ENCODE measurements around the gene EIF3I. TPM values are rescaled to one million over a fixed set of nuclear protein-coding genes. Genes with fewer than 3 reads are reported as not detected.

The EIF3I gene
- total and polyA plus RNA-seq, 10 of the 15 experiments (the other 5 are each of a cell fraction or from before 2014, with no cell fraction given), result 208 to 606 (median 352) TPM

DNA sequence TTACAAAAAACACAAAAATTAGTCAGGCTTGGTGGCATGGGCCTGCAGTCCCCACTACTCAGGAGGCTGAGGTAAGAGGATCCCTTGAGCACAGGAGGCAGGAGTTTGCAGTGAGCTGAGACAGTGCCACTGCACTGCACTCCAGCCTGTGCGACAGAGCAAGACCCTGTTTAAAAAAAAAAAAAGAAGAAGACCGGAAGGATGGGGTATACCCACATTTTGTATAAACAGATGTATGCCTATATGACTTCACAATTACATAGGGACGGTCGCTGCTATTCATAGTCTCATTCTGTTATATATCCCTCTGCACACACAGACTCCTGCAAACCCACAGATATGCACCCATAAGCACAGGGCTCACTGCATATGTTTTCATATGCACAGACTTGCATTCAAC lies 41.5 kb downstream of the EIF3I start:
- Histone ChIP-seq H3K4me3 (0 out of 2 replicates have a peak overlapping the region, but pooled peaks have one; percentile 11), H3K9ac (ENCODE audit: control insufficient read depth, insufficient read depth, low read length) (no peak overlapping the region), H3K79me2 (ENCODE audit: control insufficient read depth, insufficient read depth, low read length) (peaks cover 21% of the 10 kb centered on the region), H3K27me3 (replicated peaks in 1 of 2; ENCODE audit: control insufficient read depth in 2 of 2, insufficient read depth in 2 of 2, low read length in 1 of 2) (no peaks in the 10 kb centered on the region), H3K4me1 (ENCODE audit: control insufficient read depth, insufficient read depth, low read length) (peaks cover 27% of the 10 kb centered on the region), H3K9me3 (replicated peaks; ENCODE audit: control insufficient read depth, insufficient read depth, low read length) (no peaks in the 10 kb centered on the region; the same call in 2 of the 3 replicates), H3K4me2 (ENCODE audit: control insufficient read depth, insufficient read depth) (peak overlapping the region; percentile 31), H2AFZ (ENCODE audit: control insufficient read depth, low read depth, low read length) (no peak overlapping the region), H3K27ac (ENCODE audit: control insufficient read depth, insufficient read depth) (peak overlapping the region; percentile 55; the same call in 1 of the 2 replicates), H4K20me1 (ENCODE audit: control insufficient read depth, insufficient read depth) (no peaks in the 10 kb centered on the region), H3K36me3 (ENCODE audit: control insufficient read depth in 2 of 2, insufficient read depth in 2 of 2, low read length in 1 of 2) (peaks cover 0 to 5% of the 10 kb centered on the region in 2 experiments; a peak in 1 of 4 replicates)
- WGBS (ENCODE audit: insufficient coverage, insufficient replicate concordance, low lambda C conversion rate, missing lambda C conversion rate), result 0% methylated on average over 4 of the region's 4 CpGs
- FAIRE-seq (no peak), ATAC-seq (peak; percentile 86), DNase-seq (ENCODE audit: low read depth, low spot score) (no peak)
- TF ChIP-seq SMC3 (IDR thresholded peaks at IDR 0.05; ENCODE audit: borderline replicate concordance, low read length), result peak; percentile 4; the same call in 1 of the 2 replicates
- peak; percentile 44 for TF ChIP-seq RUNX3 (IDR thresholded peaks at IDR 0.05; ENCODE audit: low read length)
- TF ChIP-seq, protein P1, sequence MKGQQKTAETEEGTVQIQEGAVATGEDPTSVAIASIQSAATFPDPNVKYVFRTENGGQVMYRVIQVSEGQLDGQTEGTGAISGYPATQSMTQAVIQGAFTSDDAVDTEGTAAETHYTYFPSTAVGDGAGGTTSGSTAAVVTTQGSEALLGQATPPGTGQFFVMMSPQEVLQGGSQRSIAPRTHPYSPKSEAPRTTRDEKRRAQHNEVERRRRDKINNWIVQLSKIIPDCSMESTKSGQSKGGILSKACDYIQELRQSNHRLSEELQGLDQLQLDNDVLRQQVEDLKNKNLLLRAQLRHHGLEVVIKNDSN (IDR thresholded peaks at IDR 0.05; ENCODE audit: borderline replicate concordance, extremely low read length, insufficient read depth, low read depth, low read length), result no peak
- peak; percentile 50; the same call in 1 of the 2 replicates for TF ChIP-seq CREB1 (IDR thresholded peaks at IDR 0.05; ENCODE audit: low read depth)
- TF ChIP-seq SREBF2 (IDR thresholded peaks at IDR 0.05; ENCODE audit: low read length), result no peak
- TF ChIP-seq, protein P2, sequence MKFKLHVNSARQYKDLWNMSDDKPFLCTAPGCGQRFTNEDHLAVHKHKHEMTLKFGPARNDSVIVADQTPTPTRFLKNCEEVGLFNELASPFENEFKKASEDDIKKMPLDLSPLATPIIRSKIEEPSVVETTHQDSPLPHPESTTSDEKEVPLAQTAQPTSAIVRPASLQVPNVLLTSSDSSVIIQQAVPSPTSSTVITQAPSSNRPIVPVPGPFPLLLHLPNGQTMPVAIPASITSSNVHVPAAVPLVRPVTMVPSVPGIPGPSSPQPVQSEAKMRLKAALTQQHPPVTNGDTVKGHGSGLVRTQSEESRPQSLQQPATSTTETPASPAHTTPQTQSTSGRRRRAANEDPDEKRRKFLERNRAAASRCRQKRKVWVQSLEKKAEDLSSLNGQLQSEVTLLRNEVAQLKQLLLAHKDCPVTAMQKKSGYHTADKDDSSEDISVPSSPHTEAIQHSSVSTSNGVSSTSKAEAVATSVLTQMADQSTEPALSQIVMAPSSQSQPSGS (IDR thresholded peaks at IDR 0.05; ENCODE audit: low read length), result peak; percentile 25; the same call in 1 of the 2 replicates
- TF ChIP-seq, protein P3, sequence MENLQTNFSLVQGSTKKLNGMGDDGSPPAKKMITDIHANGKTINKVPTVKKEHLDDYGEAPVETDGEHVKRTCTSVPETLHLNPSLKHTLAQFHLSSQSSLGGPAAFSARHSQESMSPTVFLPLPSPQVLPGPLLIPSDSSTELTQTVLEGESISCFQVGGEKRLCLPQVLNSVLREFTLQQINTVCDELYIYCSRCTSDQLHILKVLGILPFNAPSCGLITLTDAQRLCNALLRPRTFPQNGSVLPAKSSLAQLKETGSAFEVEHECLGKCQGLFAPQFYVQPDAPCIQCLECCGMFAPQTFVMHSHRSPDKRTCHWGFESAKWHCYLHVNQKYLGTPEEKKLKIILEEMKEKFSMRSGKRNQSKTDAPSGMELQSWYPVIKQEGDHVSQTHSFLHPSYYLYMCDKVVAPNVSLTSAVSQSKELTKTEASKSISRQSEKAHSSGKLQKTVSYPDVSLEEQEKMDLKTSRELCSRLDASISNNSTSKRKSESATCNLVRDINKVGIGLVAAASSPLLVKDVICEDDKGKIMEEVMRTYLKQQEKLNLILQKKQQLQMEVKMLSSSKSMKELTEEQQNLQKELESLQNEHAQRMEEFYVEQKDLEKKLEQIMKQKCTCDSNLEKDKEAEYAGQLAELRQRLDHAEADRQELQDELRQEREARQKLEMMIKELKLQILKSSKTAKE (IDR thresholded peaks at IDR 0.05; ENCODE audit: low read depth, poor library complexity, severe bottlenecking), result no peak
- peak; percentile 52; the same call in 1 of the 2 replicates for TF ChIP-seq ZNF384 (IDR thresholded peaks at IDR 0.05; ENCODE audit: borderline replicate concordance, low read depth, low read length)
- no peak for TF ChIP-seq SMAD5 (IDR thresholded peaks at IDR 0.05; ENCODE audit: low read depth)
- TF ChIP-seq CBX3 (IDR thresholded peaks at IDR 0.05; ENCODE audit: borderline replicate concordance, low read depth), result no peak
- TF ChIP-seq, protein P4, sequence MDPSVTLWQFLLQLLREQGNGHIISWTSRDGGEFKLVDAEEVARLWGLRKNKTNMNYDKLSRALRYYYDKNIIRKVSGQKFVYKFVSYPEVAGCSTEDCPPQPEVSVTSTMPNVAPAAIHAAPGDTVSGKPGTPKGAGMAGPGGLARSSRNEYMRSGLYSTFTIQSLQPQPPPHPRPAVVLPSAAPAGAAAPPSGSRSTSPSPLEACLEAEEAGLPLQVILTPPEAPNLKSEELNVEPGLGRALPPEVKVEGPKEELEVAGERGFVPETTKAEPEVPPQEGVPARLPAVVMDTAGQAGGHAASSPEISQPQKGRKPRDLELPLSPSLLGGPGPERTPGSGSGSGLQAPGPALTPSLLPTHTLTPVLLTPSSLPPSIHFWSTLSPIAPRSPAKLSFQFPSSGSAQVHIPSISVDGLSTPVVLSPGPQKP (IDR thresholded peaks at IDR 0.05; ENCODE audit: low read depth, low read length), result no peak
- TF ChIP-seq ESRRA (IDR thresholded peaks at IDR 0.05; ENCODE audit: low read length), result no peak
- in situ Hi-C loops (cut with MboI) (no loop called here), intact Hi-C loops (cut with micrococcal nuclease; ENCODE audit: unreplicated experiment) (no loop called here)
- BruUV-seq (replicated peaks), result no TSS peak
- SMC1A ChIA-PET (ENCODE audit: uncharacterized antibody, unreplicated experiment), result interaction anchor here (2.0 kb wide), 1 partner anchor 9 kb away, joined by 4 read pairs; no protein-coding TSS in a partner anchor
- RAD21 ChIA-PET (ENCODE audit: unreplicated experiment), result no interaction called here
- CTCF ChIA-PET, result interaction anchor here (1.8 kb wide), 1 partner anchor 15 kb away, joined by 14 read pairs; the partner anchor contains the start of gene FAM167B
- POLR2A ChIA-PET, result no interaction called here

Data from GM12878 (cell line).